Cerebellar cortex (tissue), 1 donor: ENCODE measurements around the gene KYNU.
"Not testable (repeated sequence)": the region's sequence is repeated elsewhere in the genome, so short reads cannot be mapped to it uniquely, and the experiment has no call there.

Experiments used
- DNase-seq: peaks from one replicate; pipeline ENCODE4 v3.0.0-alpha.2; 2015; ENCODE audit warnings: low spot score

Gene KYNU

GRCh38 chr2:142918624-142919023, 41.2 kb downstream of the KYNU start:
- no peak for DNase-seq

- DNase-seq, result no peak
Observed at GRCh38 chr2:142920571-142920970, 43.1 kb downstream of the KYNU start.

GRCh38 chr2:142926445-142926844, 49.0 kb downstream of the KYNU start:
- no peak for DNase-seq

- no peak for DNase-seq
Observed at GRCh38 chr2:142930835-142931398, 53.5 kb downstream of the KYNU start.

- no peak for DNase-seq
Observed at GRCh38 chr2:142933916-142934315, 56.5 kb downstream of the KYNU start.

GRCh38 chr2:142935563-142936089, 58.2 kb downstream of the KYNU start:
- DNase-seq, result no peak

GRCh38 chr2:142936629-142937028, 59.2 kb downstream of the KYNU start:
- DNase-seq, result no peak

GRCh38 chr2:142937347-142937746, 59.9 kb downstream of the KYNU start:
- no peak for DNase-seq

GRCh38 chr2:142938240-142938639, 60.8 kb downstream of the KYNU start:
- DNase-seq, result no peak

- no peak for DNase-seq
Observed at GRCh38 chr2:142940606-142941223, 63.3 kb downstream of the KYNU start.

GRCh38 chr2:142942690-142943089, 65.2 kb downstream of the KYNU start:
- DNase-seq, result no peak

- no peak for DNase-seq
Observed at GRCh38 chr2:142944264-142944663, 66.8 kb downstream of the KYNU start.

- no peak for DNase-seq
Observed at GRCh38 chr2:142944721-142945120, 67.3 kb downstream of the KYNU start.

- no peak for DNase-seq
Observed at GRCh38 chr2:142946941-142947340, 69.5 kb downstream of the KYNU start.

GRCh38 chr2:142948723-142949122, 71.3 kb downstream of the KYNU start:
- DNase-seq, result not testable (repeated sequence)

GRCh38 chr2:142950323-142950722, 72.9 kb downstream of the KYNU start:
- DNase-seq, result not testable (repeated sequence)

- DNase-seq, result no peak
Observed at GRCh38 chr2:142951190-142952007, 73.9 kb downstream of the KYNU start.

- no peak for DNase-seq
Observed at GRCh38 chr2:142952018-142952417, 74.6 kb downstream of the KYNU start.

GRCh38 chr2:142952793-142953494, 75.5 kb downstream of the KYNU start:
- no peak for DNase-seq

- DNase-seq, result no peak
Observed at GRCh38 chr2:142954493-142954892, 77.0 kb downstream of the KYNU start.

GRCh38 chr2:142957144-142957543, 79.7 kb downstream of the KYNU start:
- DNase-seq, result no peak

GRCh38 chr2:142961202-142961601, 83.7 kb downstream of the KYNU start:
- no peak for DNase-seq
